SH-SY5Y (cell line): ENCODE measurements around the gene TSPAN32.

Experiments used
- GATA2 ChIP-seq: IDR thresholded peaks from 2 replicates; pipeline ENCODE4 v1.6.1; 2011; ENCODE audit warnings: mild to moderate bottlenecking, low read depth, low read length
- GATA3 ChIP-seq: IDR thresholded peaks from 2 replicates; pipeline ENCODE4 v1.6.1; 2011; ENCODE audit warnings: low read depth, mild to moderate bottlenecking, low read length, moderate library complexity

TSPAN32 gene

DNA sequence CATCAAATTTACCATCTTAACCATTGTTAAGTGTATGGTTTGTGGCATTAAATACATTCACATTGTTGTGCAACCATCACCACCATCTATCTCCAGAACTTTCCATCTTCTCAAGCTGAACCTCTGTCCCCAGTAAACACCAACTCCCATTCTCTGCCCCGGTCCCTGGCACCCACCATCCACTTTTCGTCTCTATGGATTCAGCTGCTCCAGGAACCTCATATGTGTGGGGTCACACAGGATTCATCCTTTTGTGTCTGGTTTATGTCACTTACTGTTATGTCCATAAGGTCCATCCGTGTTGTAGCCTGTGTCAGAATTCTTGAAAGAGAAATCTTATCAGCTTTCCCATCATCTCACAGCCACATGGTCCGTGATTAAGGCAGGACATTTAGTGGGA is 16.3 kb downstream of the TSPAN32 start:
- TF ChIP-seq GATA2 = no peak
- no peak for TF ChIP-seq GATA3

DNA sequence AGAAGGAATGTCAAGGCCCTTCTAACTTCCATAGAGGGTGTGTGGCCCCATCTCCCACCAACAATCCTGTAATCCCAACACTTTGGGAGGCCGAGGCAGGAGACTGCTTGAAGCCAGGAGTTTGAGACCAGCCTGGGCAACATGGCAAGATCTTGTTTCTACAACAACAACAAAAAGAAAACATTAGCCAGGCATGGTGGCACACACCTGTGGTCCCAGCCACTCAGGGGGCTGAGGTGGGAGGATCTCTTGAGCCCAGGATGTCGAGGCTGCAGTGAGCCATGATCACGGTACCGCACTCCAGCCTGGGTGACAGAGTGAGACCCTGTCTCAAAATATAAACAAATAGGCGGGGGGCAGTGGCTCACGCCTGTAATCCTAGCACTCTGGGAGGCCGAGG is 16.9 kb downstream of the TSPAN32 start:
- TF ChIP-seq GATA2 = no peak
- no peak for TF ChIP-seq GATA3

DNA sequence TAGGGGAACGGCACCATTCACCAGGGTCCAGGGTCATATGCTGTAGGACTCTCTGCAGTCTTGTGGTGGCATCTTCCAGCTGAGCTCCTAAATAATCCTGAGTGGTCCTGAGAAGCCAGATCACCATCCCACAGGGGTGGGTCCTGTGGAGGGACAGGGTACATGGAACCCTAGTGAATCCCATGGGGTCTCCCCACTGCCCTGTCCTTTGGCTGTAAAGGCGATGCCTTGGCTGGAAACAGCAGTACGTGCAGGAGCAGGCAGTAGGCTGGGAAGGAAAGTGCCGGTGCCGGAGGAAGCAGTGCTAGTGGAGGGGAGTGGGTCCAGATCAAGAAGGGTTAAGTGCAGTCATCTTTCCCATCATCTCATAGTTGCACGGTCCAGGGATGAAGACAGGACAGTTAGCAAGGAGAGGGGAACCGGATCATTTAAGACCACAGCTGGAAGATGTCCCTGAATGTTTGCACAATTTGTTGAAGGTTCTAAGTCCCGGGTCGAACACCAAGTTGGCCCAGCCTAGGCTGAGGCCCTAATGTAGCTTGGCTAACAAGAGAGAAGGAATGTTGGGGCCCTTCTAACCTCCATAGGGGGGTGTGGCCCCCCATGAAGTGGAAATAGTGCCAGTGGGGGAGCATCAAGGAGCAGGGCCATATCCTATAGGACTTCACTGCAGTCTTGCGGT is 18.1 kb downstream of the TSPAN32 start:
- TF ChIP-seq GATA2 (no peak), GATA3 (no peak)

DNA sequence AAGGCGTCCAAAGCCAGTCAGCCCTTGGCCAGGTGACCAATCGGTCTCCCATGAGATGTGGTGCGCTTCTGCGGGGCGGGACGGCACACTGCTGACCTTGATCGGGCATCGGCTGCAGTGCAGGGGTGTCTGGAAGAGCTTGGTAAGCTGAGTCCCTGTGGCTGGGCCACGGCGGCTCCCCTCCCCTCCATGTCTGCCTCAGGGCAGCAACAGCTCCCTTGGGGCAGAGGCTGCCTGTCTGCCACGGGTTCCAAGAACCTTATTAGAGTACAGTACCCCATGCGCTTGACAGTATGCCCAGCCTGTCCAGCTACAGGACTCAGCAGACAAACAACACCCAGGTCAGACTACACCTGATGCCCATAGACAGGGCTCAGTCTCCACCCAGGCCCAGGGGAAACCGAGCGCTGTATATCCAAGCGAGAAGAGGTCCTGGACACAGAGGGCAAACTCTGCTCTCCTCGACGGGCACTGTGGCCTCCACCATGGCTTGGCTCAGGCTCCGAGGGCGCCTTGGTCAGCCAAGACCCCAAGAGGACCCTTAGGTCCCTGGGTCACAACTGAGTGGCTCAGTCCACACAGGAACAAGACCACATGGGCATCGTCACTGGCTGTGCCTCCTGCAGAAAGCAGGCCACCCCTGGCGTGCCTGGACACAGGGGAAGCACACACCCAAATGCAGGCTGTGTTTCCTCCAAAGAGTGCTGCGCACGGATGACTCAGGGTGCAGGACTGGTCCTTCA is 18.9 kb downstream of the TSPAN32 start:
- no peak for TF ChIP-seq GATA2

DNA sequence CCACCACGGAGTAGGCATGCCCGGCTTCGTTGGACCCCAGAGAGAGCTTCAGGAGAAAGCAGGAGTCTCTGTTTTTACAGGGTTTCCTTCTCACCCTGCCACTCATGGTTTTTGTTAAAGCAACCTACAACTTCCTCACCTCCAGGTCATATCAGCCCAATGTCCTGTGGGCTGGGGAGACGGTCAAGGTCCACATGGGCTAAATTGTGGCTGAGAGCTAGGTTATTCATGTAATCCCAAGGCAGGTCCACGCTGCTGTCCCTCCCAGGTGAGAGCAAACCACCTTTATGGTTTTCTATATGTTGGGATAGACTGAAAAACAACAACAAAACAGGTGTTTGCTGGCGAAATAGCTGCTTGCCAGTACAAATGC is 19.5 kb downstream of the TSPAN32 start:
- TF ChIP-seq GATA2 = no peak

DNA sequence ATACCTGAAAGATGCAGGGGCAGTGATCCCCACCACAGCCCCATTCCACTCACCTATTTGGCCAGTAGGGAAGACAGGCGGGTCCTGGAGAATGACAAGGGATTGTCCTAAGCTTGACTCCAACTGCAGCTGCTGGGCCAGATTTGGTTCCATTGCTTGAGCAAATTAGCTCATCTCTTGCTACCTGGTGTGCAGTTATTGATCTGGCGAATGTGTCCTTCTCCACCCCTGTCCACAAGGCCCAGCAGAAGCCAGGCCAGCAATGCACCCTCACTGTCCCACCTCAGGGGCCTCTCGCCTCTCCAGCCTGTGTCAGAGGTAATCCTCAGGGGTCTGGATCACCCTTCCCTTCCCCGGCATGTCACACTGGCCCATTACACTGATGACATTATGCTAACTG is 23.3 kb downstream of the TSPAN32 start:
- TF ChIP-seq GATA3 (no peak), GATA2 (no peak)

DNA sequence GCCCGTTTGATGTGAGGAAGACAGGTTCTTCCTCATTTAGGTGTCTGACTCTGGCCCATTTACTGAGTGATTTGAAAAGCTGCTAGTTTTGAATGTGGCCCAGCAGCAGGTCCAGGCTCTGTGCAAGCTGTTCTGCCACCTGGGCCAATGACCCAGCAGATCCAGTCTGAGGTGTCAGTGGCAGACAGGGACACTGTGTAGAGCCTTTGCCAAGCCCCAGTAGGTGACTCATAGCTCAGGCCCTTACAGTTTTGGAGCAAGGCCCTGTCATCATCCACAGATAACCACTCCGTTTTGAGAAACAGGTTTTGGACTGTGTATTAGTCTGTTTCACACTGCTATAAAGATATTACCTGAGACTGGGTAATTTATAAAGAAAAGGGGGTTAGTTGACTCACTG is 23.9 kb downstream of the TSPAN32 start:
- no peak for TF ChIP-seq GATA2
- no peak for TF ChIP-seq GATA3

DNA sequence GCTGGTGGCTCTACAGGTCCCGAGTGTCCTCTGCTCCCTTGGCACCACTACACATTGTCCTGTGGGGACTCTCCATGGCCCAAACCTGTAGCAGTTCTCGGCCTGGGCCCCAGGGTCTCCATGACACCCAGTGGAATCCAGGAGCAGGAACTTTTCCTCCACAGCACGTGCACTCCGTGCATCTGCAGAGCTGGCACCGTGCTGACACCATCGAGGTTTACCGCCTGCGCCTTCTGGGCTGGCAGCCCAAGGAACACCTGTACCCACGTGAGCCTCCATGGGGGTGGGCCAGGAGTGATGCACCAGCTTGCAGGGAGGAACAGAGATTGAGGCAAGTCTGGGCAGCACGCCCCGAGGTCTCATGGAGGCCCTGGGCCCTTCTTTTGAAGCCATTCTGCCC is 25.2 kb downstream of the TSPAN32 start:
- TF ChIP-seq GATA2 (no peak), GATA3 (no peak)

DNA sequence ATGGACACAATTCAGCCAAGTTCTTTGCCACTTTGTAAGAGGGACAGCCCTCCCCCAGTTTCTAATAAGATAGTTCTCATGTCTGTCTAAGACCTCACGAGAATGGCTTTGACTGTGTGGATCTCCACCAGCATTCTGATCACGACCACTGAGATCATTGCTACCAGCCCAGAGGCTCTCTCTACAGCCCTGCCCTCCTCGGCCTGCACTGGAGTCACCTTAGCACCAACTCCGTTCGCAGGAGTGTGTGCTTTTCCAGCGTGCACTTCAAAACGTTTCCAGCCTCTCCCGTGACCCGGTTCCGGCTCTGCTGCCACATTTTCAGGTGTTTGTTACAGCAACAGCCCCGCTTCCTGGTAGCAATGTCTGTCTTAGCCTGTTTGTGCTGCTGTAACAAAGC is 26.2 kb downstream of the TSPAN32 start:
- TF ChIP-seq GATA3 (no peak), GATA2 (no peak)

DNA sequence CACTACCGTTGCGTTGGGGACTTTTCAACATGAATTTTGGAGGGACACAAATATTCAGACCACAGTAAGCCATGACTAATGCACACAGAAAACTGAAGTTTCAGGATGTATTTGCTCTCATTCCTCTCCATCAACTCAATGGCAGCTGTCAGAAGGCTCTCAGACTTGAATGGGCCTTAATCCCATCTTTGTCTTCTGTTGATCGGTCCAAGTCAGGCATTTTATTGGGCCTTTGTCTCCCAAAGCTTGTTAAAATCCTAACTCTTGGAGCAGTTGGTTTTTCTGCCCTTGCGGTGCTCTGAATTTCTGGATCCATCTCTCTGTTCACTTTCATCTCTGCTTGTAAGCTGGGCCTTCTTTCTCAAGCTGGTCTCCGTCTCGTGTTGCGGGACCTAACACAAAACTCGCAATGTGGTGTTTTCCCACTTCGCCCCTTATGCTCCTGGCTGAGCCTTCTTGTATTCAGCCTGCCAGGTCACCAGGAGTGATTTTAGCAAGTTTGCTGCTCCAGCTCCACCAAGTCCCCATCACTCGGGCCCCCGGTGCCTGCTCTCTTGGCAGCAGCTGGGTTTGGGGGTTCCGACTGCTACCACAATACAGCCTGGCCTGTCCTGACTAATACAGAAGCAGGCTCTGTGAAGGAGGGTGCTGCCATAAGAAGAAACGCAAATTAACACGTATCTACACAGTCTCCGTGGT is 27.0 kb downstream of the TSPAN32 start:
- TF ChIP-seq GATA3 = no peak
- no peak for TF ChIP-seq GATA2

DNA sequence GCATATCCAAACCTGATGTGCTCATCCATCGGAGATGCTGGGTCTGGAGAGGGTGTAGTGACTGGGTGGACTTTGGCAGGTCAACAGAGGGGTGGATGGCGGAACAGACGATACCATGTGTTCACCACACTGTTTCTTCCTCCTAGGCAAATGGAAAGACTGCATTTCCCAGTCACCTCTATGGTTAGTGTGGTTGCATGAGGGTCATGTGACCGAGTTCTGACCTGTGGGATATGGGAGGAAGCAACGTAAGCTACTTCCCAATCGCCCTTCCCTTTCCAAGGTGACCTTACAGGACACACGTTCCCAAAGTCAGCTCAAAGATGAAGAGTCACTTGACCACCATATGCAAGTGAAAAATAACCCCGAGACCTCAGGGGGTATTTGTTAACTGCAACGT is 27.7 kb downstream of the TSPAN32 start:
- TF ChIP-seq GATA3 (no peak), GATA2 (no peak)

DNA sequence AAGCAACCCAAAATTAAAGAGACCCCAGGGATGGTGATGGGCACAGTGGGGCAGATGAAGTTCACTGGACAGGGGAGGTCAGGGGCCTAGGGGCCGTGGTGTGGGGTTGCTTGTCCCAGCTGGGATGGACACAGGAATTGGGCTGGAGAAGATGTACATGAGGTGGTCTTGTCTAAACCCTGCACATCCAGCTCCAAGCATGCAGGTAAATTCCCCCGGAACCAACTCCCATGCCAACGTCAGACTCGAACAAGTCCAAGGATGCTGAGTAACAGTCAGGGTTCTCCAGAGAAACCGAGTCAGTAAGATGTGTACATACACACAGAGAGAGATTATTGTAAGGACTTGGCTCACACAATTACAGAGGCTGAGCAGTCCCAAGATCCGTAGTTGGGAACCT is 28.9 kb downstream of the TSPAN32 start:
- TF ChIP-seq GATA3 (no peak), GATA2 (no peak)

DNA sequence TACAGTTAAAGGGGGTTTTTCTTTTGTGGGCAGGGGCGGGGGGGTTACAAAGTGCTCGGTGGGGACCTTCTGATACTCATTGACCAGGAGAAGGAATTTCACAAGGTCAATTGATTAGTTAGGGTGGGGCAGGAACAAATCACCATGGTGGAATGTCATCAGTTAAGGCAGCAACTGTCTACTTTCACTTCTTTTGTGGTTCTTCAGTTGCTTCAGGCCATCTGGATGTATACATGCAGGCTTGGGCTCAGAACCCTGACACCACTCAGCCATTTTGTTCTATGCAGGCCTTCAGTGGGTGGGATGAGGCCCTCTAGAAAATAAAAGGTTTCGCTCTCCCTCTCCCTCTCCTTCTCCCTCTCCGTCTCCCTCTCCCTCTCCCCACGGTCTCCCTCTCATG is 29.6 kb downstream of the TSPAN32 start:
- TF ChIP-seq GATA2 = no peak
- no peak for TF ChIP-seq GATA3

DNA sequence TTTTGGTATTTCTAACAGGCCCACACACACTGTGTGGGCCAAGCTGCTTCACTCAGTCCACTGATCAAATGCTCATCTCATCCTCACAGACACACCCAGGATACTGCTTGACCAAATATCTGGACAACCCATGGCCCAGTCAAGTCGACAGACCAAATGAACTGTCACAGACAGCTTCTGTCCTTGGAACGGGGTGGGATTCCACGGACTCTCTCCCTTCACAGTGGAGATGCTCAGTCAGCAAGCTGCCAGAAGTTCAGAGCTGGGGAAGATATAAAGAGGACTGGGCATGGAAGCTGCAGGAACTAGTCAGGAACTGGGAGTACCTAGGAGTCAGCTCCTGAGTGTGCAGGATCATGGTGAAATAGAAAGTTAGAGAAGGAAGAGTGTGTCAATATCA is 40.7 kb downstream of the TSPAN32 start:
- TF ChIP-seq GATA2 (no peak), GATA3 (no peak)

DNA sequence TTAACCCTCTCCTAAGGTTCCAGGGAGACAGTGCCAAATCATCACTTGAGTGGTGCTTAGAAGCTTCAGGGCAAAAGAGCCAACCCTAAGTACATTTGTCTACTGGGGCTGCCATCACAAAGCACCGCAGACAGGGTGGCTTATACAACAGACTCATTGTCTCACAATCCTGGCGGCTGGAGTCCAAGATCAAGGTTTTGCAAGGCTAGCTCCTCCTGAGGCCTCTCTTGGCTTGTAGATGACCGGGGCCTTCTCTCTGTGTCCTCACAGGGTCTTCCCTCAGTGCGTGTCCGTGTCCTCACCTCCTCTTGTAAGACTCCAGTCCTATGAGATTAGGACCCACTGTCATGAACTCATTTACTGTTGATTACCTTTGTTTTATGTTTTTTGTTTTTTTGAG is 41.2 kb downstream of the TSPAN32 start:
- no peak for TF ChIP-seq GATA2
- TF ChIP-seq GATA3 = no peak

DNA sequence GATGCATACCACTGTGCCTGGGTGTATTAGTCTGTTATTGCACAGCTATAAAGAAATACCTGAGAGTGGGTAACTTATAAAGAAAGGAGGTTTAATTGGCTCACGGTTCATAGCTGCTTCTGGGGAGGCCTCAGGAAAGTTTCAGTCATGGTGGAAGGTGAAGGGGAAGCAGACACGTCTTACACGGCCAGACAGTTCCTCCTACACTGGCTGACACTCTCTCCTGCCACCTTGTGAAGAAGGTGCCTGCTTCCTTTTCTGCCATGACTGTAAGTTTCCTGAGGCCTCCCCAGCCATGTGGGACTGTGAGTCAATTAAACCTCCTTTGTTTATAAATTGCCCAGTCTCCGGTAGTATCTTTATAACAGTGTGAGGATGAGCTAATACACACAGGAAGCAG is 41.7 kb downstream of the TSPAN32 start:
- TF ChIP-seq GATA2 = no peak
- TF ChIP-seq GATA3 = no peak
